Keratinocyte (primary cell): ENCODE measurements around the gene P4HA1.

Experiments
- CTCF ChIP-seq, 3 experiments: IDR thresholded peaks in 1 of 3; conservative IDR thresholded peaks in 1 of 3; optimal IDR thresholded peaks in 1 of 3; 2 replicates in 2 of 3; 3 replicates in 1 of 3; pipeline versions ENCODE3 to v1.5.1; 2011; ENCODE audit warnings: low read length in 3 of 3, mild to moderate bottlenecking in 3 of 3, moderate library complexity in 2 of 3, control low read depth in 1 of 3, inconsistent platforms in 1 of 3; ENCODE audit not compliant: insufficient read depth in 2 of 3; ENCODE audit errors: extremely low read depth in 1 of 3
- EZH2 ChIP-seq: IDR thresholded peaks from one replicate; pipeline ENCODE4 v1.6.1; 2012; ENCODE audit warnings: inconsistent platforms, mild to moderate bottlenecking, low read length, moderate library complexity

GRCh38 chr10:73134727-73135126 lies 38.1 kb upstream of the P4HA1 start:
- TF ChIP-seq CTCF (optimal IDR thresholded peaks at IDR 0.05 in 1 of 3, IDR thresholded peaks at IDR 0.05 in 1 of 3, conservative IDR thresholded peaks at IDR 0.05 in 1 of 3; ENCODE audit: extremely low read depth in 1 of 3, insufficient read depth in 2 of 3, low read length in 3 of 3) = no peak
- no peak for TF ChIP-seq EZH2
